ENCODE data around the gene ANKRD63. TPM values are rescaled to one million over a fixed set of nuclear protein-coding genes. Genes with fewer than 3 reads are reported as not detected.

The ANKRD63 gene
- total RNA-seq, 1 donor from 2014 or later, result not detected

- peaks cover 25% of the 10 kb centered on the region for H3K27me3 Mint-ChIP-seq (ENCODE audit: insufficient read depth, low read depth)
- Histone ChIP-seq H2AFZ (replicated peaks) (no peak overlapping the region), H3F3A (ENCODE audit: low read depth) (no peaks in the 10 kb centered on the region), H3K4me3 (no peak overlapping the region), H3K9me3 (ENCODE audit: low read depth) (no peaks in the 10 kb centered on the region), H3K79me2 (ENCODE audit: low read depth) (no peaks in the 10 kb centered on the region), H3K27ac (no peak overlapping the region), H4K20me1 (ENCODE audit: low read depth) (no peaks in the 10 kb centered on the region), H3K36me3 (no peaks in the 10 kb centered on the region), H3K9ac (no peak overlapping the region), H3K27me3 (peaks cover 8% of the 10 kb centered on the region), H3K4me2 (no peak overlapping the region), H3K4me1 (peaks cover 5% of the 10 kb centered on the region)
- H3K27ac Mint-ChIP-seq, result no peak overlapping the region
- no peak for DNase-seq (ENCODE audit: low spot score)
- no peaks in the 10 kb centered on the region for H3K36me3 Mint-ChIP-seq
- TF ChIP-seq EZH2phosphoT487 (IDR thresholded peaks at IDR 0.05) (no peak), EZH2 (IDR thresholded peaks at IDR 0.05) (no peak)
- TF ChIP-seq, protein P1, sequence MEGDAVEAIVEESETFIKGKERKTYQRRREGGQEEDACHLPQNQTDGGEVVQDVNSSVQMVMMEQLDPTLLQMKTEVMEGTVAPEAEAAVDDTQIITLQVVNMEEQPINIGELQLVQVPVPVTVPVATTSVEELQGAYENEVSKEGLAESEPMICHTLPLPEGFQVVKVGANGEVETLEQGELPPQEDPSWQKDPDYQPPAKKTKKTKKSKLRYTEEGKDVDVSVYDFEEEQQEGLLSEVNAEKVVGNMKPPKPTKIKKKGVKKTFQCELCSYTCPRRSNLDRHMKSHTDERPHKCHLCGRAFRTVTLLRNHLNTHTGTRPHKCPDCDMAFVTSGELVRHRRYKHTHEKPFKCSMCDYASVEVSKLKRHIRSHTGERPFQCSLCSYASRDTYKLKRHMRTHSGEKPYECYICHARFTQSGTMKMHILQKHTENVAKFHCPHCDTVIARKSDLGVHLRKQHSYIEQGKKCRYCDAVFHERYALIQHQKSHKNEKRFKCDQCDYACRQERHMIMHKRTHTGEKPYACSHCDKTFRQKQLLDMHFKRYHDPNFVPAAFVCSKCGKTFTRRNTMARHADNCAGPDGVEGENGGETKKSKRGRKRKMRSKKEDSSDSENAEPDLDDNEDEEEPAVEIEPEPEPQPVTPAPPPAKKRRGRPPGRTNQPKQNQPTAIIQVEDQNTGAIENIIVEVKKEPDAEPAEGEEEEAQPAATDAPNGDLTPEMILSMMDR (IDR thresholded peaks at IDR 0.05), result no peak
- H3K4me1 Mint-ChIP-seq, result peaks cover 19% of the 10 kb centered on the region
- H3K4me3 Mint-ChIP-seq, result no peak overlapping the region
- no peaks in the 10 kb centered on the region for H3K9me3 Mint-ChIP-seq
Measured at GRCh38 chr15:40272485-40273056, 10.3 kb downstream of the ANKRD63 start.

GRCh38 chr15:40271685-40272484, 11.0 kb downstream of the ANKRD63 start:
- Histone ChIP-seq H3K4me1 (peaks cover 6% of the 10 kb centered on the region), H3K9ac (no peak overlapping the region), H3K4me3 (no peak overlapping the region), H3K36me3 (no peaks in the 10 kb centered on the region), H3K27ac (no peak overlapping the region), H3F3A (ENCODE audit: low read depth) (no peaks in the 10 kb centered on the region), H3K4me2 (no peak overlapping the region), H3K27me3 (peaks cover 1% of the 10 kb centered on the region), H2AFZ (replicated peaks) (no peak overlapping the region), H4K20me1 (ENCODE audit: low read depth) (no peaks in the 10 kb centered on the region), H3K9me3 (ENCODE audit: low read depth) (no peaks in the 10 kb centered on the region), H3K79me2 (ENCODE audit: low read depth) (no peaks in the 10 kb centered on the region)
- TF ChIP-seq EZH2phosphoT487 (IDR thresholded peaks at IDR 0.05) (no peak), EZH2 (IDR thresholded peaks at IDR 0.05) (no peak)
- TF ChIP-seq, protein P1 (IDR thresholded peaks at IDR 0.05), result no peak
- Mint-ChIP-seq H3K4me3 (no peak overlapping the region), H3K36me3 (no peaks in the 10 kb centered on the region), H3K27ac (peak overlapping the region; percentile 85), H3K4me1 (peaks cover 18% of the 10 kb centered on the region), H3K27me3 (ENCODE audit: insufficient read depth, low read depth) (peaks cover 20% of the 10 kb centered on the region), H3K9me3 (no peaks in the 10 kb centered on the region)
- DNase-seq (ENCODE audit: low spot score), result no peak

DNA sequence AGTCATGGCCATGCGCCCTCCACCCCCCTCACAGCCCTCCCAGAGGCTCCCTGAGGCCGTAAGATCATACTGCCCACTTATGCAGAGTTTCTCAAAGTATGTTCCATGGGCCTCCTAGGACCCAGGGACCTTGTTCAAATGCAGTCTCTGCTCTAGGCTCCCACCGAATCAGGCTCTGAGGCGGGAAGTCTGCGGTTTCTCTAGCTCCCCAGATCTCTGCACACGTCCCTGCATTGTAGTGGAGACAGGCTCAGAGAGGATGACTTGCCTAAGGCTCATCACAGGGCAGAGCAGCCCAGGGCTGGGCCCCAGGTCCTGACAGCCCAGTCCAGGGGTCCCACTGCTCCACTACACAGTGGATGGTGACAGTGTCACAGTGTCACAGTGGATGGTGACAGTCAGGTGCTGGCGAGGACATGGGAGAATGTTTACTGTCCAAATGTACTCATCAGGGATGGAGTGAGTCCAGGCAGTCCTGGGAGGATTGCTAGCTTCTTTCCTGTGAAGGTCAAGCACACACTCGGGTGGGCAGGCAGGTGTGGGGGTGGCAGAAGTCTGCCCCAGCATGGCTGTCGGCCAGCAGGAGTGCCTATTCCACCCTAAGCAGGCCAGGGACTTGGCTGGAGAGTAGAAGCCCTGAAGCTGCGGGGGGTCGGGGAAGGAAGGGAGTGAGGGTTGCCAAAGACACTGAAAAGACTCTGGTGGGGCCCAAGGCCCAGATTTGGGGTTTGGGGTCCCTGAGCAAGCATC, 12.4 kb downstream of the ANKRD63 start:
- no peaks in the 10 kb centered on the region for H3K36me3 ChIP-seq
- H3K4me1 ChIP-seq, result peaks cover 6% of the 10 kb centered on the region
- H3K27me3 ChIP-seq, result no peaks in the 10 kb centered on the region
- TF ChIP-seq EZH2phosphoT487 (IDR thresholded peaks at IDR 0.05) (no peak), EZH2 (IDR thresholded peaks at IDR 0.05) (no peak)
- TF ChIP-seq, protein P1 (IDR thresholded peaks at IDR 0.05), result no peak
- DNase-seq (ENCODE audit: low spot score), result no peak
- H4K20me1 ChIP-seq (ENCODE audit: low read depth), result no peaks in the 10 kb centered on the region
- Mint-ChIP-seq H3K27ac (no peak overlapping the region), H3K4me3 (no peak overlapping the region), H3K36me3 (no peaks in the 10 kb centered on the region), H3K4me1 (peaks cover 24% of the 10 kb centered on the region), H3K9me3 (no peaks in the 10 kb centered on the region), H3K27me3 (ENCODE audit: insufficient read depth, low read depth) (peaks cover 8% of the 10 kb centered on the region)
- no peak overlapping the region for H3K4me3 ChIP-seq
- no peak overlapping the region for H3K27ac ChIP-seq
- no peak overlapping the region for H3K4me2 ChIP-seq
- H3F3A ChIP-seq (ENCODE audit: low read depth), result no peaks in the 10 kb centered on the region
- no peak overlapping the region for H2AFZ ChIP-seq (replicated peaks)
- no peaks in the 10 kb centered on the region for H3K79me2 ChIP-seq (ENCODE audit: low read depth)
- no peaks in the 10 kb centered on the region for H3K9me3 ChIP-seq (ENCODE audit: low read depth)
- no peak overlapping the region for H3K9ac ChIP-seq
